SK-N-SH treated with all-trans-retinoic acid at 6 μM for 48 hours (cell line): ENCODE results near the gene KIF23.

ENCODE experiments used
- ATAC-seq: fragments of 200-7000 bp; cut with Tn5 transposase; 3 replicates; pipeline ENCODE4 v1.9.1; 2020; ENCODE audit warnings: mild to moderate bottlenecking, moderate library complexity
- ARNTL ChIP-seq: fragments of 450-650 bp; formaldehyde crosslinking; IDR thresholded peaks from 2 replicates; pipeline ENCODE4 v1.5.0; 2020; ENCODE audit warnings: low read depth, mild to moderate bottlenecking, moderate library complexity, borderline replicate concordance
- BACH2 ChIP-seq: fragments of 250-450 bp; sonication (Bioruptor Pico); IDR thresholded peaks from 2 replicates; pipeline ENCODE4 v1.9.0; 2021; ENCODE audit warnings: mild to moderate bottlenecking, borderline replicate concordance
- CREB5 ChIP-seq: fragments of 250-450 bp; sonication (Bioruptor Pico); IDR thresholded peaks from 2 replicates; pipeline ENCODE4 v1.5.1; 2020; ENCODE audit warnings: low read depth, mild to moderate bottlenecking, moderate library complexity
- CSDC2 ChIP-seq: fragments of 250-450 bp; sonication (Bioruptor Pico); IDR thresholded peaks from 2 replicates; pipeline ENCODE4 v1.5.0; 2020; ENCODE audit warnings: mild to moderate bottlenecking, moderate library complexity
- CSRNP3 ChIP-seq: fragments of 250-450 bp; sonication (Bioruptor Pico); IDR thresholded peaks from 2 replicates; pipeline ENCODE4 v1.5.1; 2021; ENCODE audit warnings: mild to moderate bottlenecking, moderate library complexity
- ESRRG ChIP-seq: fragments of 250-450 bp; sonication (Bioruptor Pico); IDR thresholded peaks from 2 replicates; pipeline ENCODE4 v1.6.1; 2021; ENCODE audit warnings: mild to moderate bottlenecking
- GLIS3 ChIP-seq: fragments of 250-450 bp; sonication (Bioruptor Pico); IDR thresholded peaks from 2 replicates; pipeline ENCODE4 v1.5.0; 2020; ENCODE audit warnings: mild to moderate bottlenecking, moderate library complexity
- ISL1 ChIP-seq: fragments of 250-450 bp; sonication (Bioruptor Pico); IDR thresholded peaks from 2 replicates; pipeline ENCODE4 v2.1.2; 2022; ENCODE audit warnings: mild to moderate bottlenecking, moderate library complexity
- OSR1 ChIP-seq: fragments of 250-450 bp; sonication (Bioruptor Pico); IDR thresholded peaks from 2 replicates; pipeline ENCODE4 v1.8.0; 2022; ENCODE audit warnings: moderate library complexity, mild to moderate bottlenecking, inconsistent platforms
- PATZ1 ChIP-seq: fragments of 250-450 bp; sonication (Bioruptor Pico); IDR thresholded peaks from 2 replicates; pipeline ENCODE4 v1.8.0; 2020; ENCODE audit warnings: mild to moderate bottlenecking, moderate library complexity, borderline replicate concordance
- POU6F1 ChIP-seq: fragments of 250-450 bp; sonication (Bioruptor Pico); IDR thresholded peaks from 2 replicates; pipeline ENCODE4 v1.8.0; 2021; ENCODE audit warnings: low read depth, mild to moderate bottlenecking, moderate library complexity, borderline replicate concordance
- PPARA ChIP-seq: fragments of 250-450 bp; sonication (Bioruptor Pico); IDR thresholded peaks from 2 replicates; pipeline ENCODE4 v1.5.0; 2020; ENCODE audit warnings: mild to moderate bottlenecking, borderline replicate concordance
- SNAI2 ChIP-seq: fragments of 250-450 bp; sonication (Bioruptor Pico); IDR thresholded peaks from 2 replicates; pipeline ENCODE4 v1.5.0; 2020; ENCODE audit warnings: mild to moderate bottlenecking, moderate library complexity
- TCF4 ChIP-seq: fragments of 250-450 bp; sonication (Bioruptor Pico); IDR thresholded peaks from 2 replicates; pipeline ENCODE4 v1.8.0; 2021; ENCODE audit warnings: mild to moderate bottlenecking, moderate library complexity, borderline replicate concordance
- TOX ChIP-seq: fragments of 250-450 bp; sonication (Bioruptor Pico); IDR thresholded peaks from 2 replicates; pipeline ENCODE4 v1.8.0; 2021; ENCODE audit warnings: mild to moderate bottlenecking, moderate library complexity, borderline replicate concordance
- TSHZ2 ChIP-seq: fragments of 250-450 bp; sonication (Bioruptor Pico); IDR thresholded peaks from 2 replicates; pipeline ENCODE4 v1.5.0; 2020; ENCODE audit warnings: mild to moderate bottlenecking, moderate library complexity
- ZC3H10 ChIP-seq: fragments of 250-450 bp; sonication (Bioruptor Pico); IDR thresholded peaks from 2 replicates; pipeline ENCODE4 v1.5.1; 2021; ENCODE audit warnings: mild to moderate bottlenecking, moderate library complexity
- ZFP3 ChIP-seq: fragments of 250-450 bp; sonication (Bioruptor Pico); IDR thresholded peaks from 2 replicates; pipeline ENCODE4 v1.5.0; 2020; ENCODE audit warnings: mild to moderate bottlenecking, moderate library complexity
- ZFP30 ChIP-seq: fragments of 450-650 bp; formaldehyde crosslinking; IDR thresholded peaks from 2 replicates; pipeline ENCODE4 v1.5.0; 2022; ENCODE audit warnings: mild to moderate bottlenecking, moderate library complexity
- ZNF565 ChIP-seq: fragments of 450-650 bp; formaldehyde crosslinking; conservative IDR thresholded peaks from 2 replicates; pipeline ENCODE4 v1.5.0; 2020; ENCODE audit warnings: low read depth, mild to moderate bottlenecking, moderate library complexity
- ZNF70 ChIP-seq: fragments of 450-650 bp; formaldehyde crosslinking; IDR thresholded peaks from 2 replicates; pipeline ENCODE4 v1.5.0; 2020; ENCODE audit warnings: mild to moderate bottlenecking, moderate library complexity
- ZNF8 ChIP-seq: fragments of 450-650 bp; formaldehyde crosslinking; IDR thresholded peaks from 2 replicates; pipeline ENCODE4 v1.5.0; 2020; ENCODE audit warnings: mild to moderate bottlenecking, moderate library complexity

The KIF23 gene

GRCh38 chr15:69480932-69481331, 66.8 kb downstream of the KIF23 start:
- TF ChIP-seq ZFP3 (CRISPR knock-in tag): no peak
- TF ChIP-seq ZNF8 (CRISPR knock-in tag): no peak
- no peak for TF ChIP-seq SNAI2 (CRISPR knock-in tag)
- no peak for TF ChIP-seq ZC3H10 (CRISPR knock-in tag)
- TF ChIP-seq TOX (CRISPR knock-in tag): no peak
- TF ChIP-seq POU6F1 (CRISPR knock-in tag): no peak
- no peak for TF ChIP-seq ZNF565 (CRISPR knock-in tag)
- no peak for TF ChIP-seq ISL1 (CRISPR knock-in tag)
- no peak for TF ChIP-seq CREB5 (CRISPR knock-in tag)
- TF ChIP-seq ARNTL (CRISPR knock-in tag): no peak
- no peak for TF ChIP-seq CSDC2
- TF ChIP-seq CSRNP3 (CRISPR knock-in tag): no peak
- no peak for TF ChIP-seq TCF4 (CRISPR knock-in tag)
- TF ChIP-seq PPARA (CRISPR knock-in tag): no peak
- ATAC-seq: no peak

- no peak for ATAC-seq
- TF ChIP-seq PATZ1 (CRISPR knock-in tag): no peak
Measured at GRCh38 chr15:69482686-69483256, 68.6 kb downstream of the KIF23 start.

GRCh38 chr15:69484837-69485236, 70.7 kb downstream of the KIF23 start:
- no peak for ATAC-seq
- TF ChIP-seq TCF4 (CRISPR knock-in tag) (no peak), TOX (CRISPR knock-in tag) (no peak), CSDC2 (no peak), ZFP30 (CRISPR knock-in tag) (no peak), ZNF565 (CRISPR knock-in tag) (no peak), ESRRG (CRISPR knock-in tag) (no peak), TSHZ2 (CRISPR knock-in tag) (no peak), ZFP3 (CRISPR knock-in tag) (no peak), BACH2 (CRISPR knock-in tag) (no peak), ISL1 (CRISPR knock-in tag) (no peak), ZC3H10 (CRISPR knock-in tag) (no peak), ZNF70 (CRISPR knock-in tag) (no peak), POU6F1 (CRISPR knock-in tag) (no peak), CSRNP3 (CRISPR knock-in tag) (no peak), OSR1 (CRISPR knock-in tag) (no peak), PPARA (CRISPR knock-in tag) (no peak), CREB5 (CRISPR knock-in tag) (no peak), GLIS3 (CRISPR knock-in tag) (no peak)
